CD14-positive monocyte (primary cell): ENCODE results near the gene IP6K1. TPM values are rescaled to one million over a fixed set of nuclear protein-coding genes. Genes with fewer than 3 reads are reported as not detected.

ENCODE experiments used
- DNase-seq, 3 donors: peaks; one replicate each; pipeline ENCODE4 v3.0.0-alpha.2; 2011 to 2022
- H2AFZ ChIP-seq: 2 replicates; pipeline ENCODE4 v1.6.0; 2012; ENCODE audit warnings: mild to moderate bottlenecking, low read depth, low read length, inconsistent platforms; ENCODE audit not compliant: insufficient read depth, poor library complexity, severe bottlenecking
- H3K27ac ChIP-seq, 2 donors: 1 replicate in 1 of 2; 2 replicates in 1 of 2; pipeline ENCODE4 v1.5.1; 2012 to 2013; ENCODE audit warnings: low read length in 2 of 2, control low read depth in 1 of 2, inconsistent platforms in 1 of 2, low read depth in 1 of 2, mild to moderate bottlenecking in 1 of 2
- H3K27me3 ChIP-seq, 2 donors: one replicate each; pipeline versions ENCODE4 v1.6.0 to v1.6.1; 2011 to 2013; ENCODE audit warnings: low read length in 2 of 2; ENCODE audit not compliant: control insufficient read depth in 2 of 2, insufficient read depth in 2 of 2
- H3K36me3 ChIP-seq, 2 donors: replicated peaks in 1 of 2; 1 replicate in 1 of 2; 2 replicates in 1 of 2; pipeline versions ENCODE4 v1.5.1 to v1.6.1; 2012 to 2013; ENCODE audit warnings: low read length in 2 of 2, control low read depth in 1 of 2, inconsistent platforms in 1 of 2, mild to moderate bottlenecking in 1 of 2; ENCODE audit not compliant: insufficient read depth in 2 of 2, control insufficient read depth in 1 of 2
- H3K4me1 ChIP-seq, 2 donors: 1 replicate in 1 of 2; 2 replicates in 1 of 2; pipeline versions ENCODE4 v1.5.1 to v1.6.1; 2012 to 2013; ENCODE audit warnings: low read length in 2 of 2, control low read depth in 1 of 2, inconsistent platforms in 1 of 2, mild to moderate bottlenecking in 1 of 2, moderate library complexity in 1 of 2; ENCODE audit not compliant: insufficient read depth in 2 of 2, control insufficient read depth in 1 of 2
- H3K4me2 ChIP-seq: replicated peaks from 2 replicates; pipeline ENCODE3; 2012; ENCODE audit warnings: low read length, moderate library complexity, mild to moderate bottlenecking; ENCODE audit not compliant: poor library complexity, severe bottlenecking; ENCODE audit errors: extremely low read depth
- H3K4me3 ChIP-seq, 3 experiments: fragments of 200-600 bp in 1 of 3; sonication (generic) in 1 of 3; replicated peaks in 1 of 3; 1 replicate in 2 of 3; 2 replicates in 1 of 3; pipeline ENCODE4 v1.5.1; 2011 to 2013; ENCODE audit warnings: low read length in 3 of 3, mild to moderate bottlenecking in 3 of 3, control low read depth in 2 of 3, low read depth in 2 of 3, inconsistent platforms in 1 of 3, moderate library complexity in 1 of 3
- H3K79me2 ChIP-seq: 2 replicates; pipeline ENCODE4 v1.6.0; 2012; ENCODE audit warnings: mild to moderate bottlenecking, control low read depth, inconsistent platforms, low read length, moderate library complexity; ENCODE audit not compliant: insufficient read depth
- H3K9ac ChIP-seq: 2 replicates; pipeline ENCODE4 v1.6.0; 2017; ENCODE audit warnings: low read length, mild to moderate bottlenecking; ENCODE audit not compliant: insufficient read depth, poor library complexity, severe bottlenecking
- H3K9me3 ChIP-seq, 2 donors: replicated peaks in 1 of 2; 1 replicate in 1 of 2; 2 replicates in 1 of 2; pipeline versions ENCODE4 v1.5.1 to v1.6.1; 2012 to 2013; ENCODE audit warnings: low read length in 2 of 2, control low read depth in 1 of 2; ENCODE audit not compliant: control insufficient read depth in 1 of 2, insufficient read depth in 1 of 2
- H4K20me1 ChIP-seq: 2 replicates; pipeline ENCODE4 v1.6.0; 2012; ENCODE audit warnings: mild to moderate bottlenecking, low read length, control low read depth, moderate library complexity; ENCODE audit not compliant: insufficient read depth
- H3K27ac Mint-ChIP-seq, 7 donors: one replicate each; pipeline ENCODE4 v1.8.0; 2020; ENCODE audit warnings: mild to moderate bottlenecking in 7 of 7, mixed read lengths in 7 of 7, moderate library complexity in 6 of 7, inconsistent platforms in 2 of 7
- H3K27me3 Mint-ChIP-seq, 3 donors: one replicate each; pipeline ENCODE4 v1.8.0; 2021 to 2022; ENCODE audit warnings: low read depth in 3 of 3, mild to moderate bottlenecking in 3 of 3, mixed read lengths in 3 of 3, moderate library complexity in 3 of 3, inconsistent platforms in 1 of 3
- H3K36me3 Mint-ChIP-seq, 2 donors: one replicate each; pipeline ENCODE4 v1.8.0; 2020; ENCODE audit warnings: mixed read lengths in 2 of 2, inconsistent platforms in 1 of 2, mild to moderate bottlenecking in 1 of 2
- H3K4me1 Mint-ChIP-seq: one replicate; pipeline ENCODE4 v1.8.0; 2020; ENCODE audit warnings: mild to moderate bottlenecking, mixed read lengths
- H3K4me3 Mint-ChIP-seq, 2 donors: one replicate each; pipeline ENCODE4 v1.8.0; 2020; ENCODE audit warnings: mild to moderate bottlenecking in 2 of 2, mixed read lengths in 2 of 2, moderate library complexity in 1 of 2
- H3K9me3 Mint-ChIP-seq, 7 donors: one replicate each; pipeline ENCODE4 v1.8.0; 2020 to 2022; ENCODE audit warnings: mixed read lengths in 7 of 7, mild to moderate bottlenecking in 6 of 7, moderate library complexity in 6 of 7, inconsistent platforms in 2 of 7
- WGBS: methylation state at CpG from one replicate; pipeline ENCODE4 v1.1.5; 2013; ENCODE audit warnings: missing lambda C conversion rate; ENCODE audit not compliant: insufficient coverage; 5-methylcytosine and 5-hydroxymethylcytosine counted together
- intact Hi-C, 2 donors: fragments of 100-400 bp; cut with micrococcal nuclease; formaldehyde crosslinking; loops; one replicate each; pipeline versions ENCODE4 v1.15.0 to v1.15.1; 2023
- polyA plus RNA-seq, 3 donors: library from polyadenylated mRNA; depleted of rRNA in 1 of 3; unstranded in 2 of 3; stranded (reverse) in 1 of 3; fragments of 300-500 nt in 2 of 3; fragments of >200 nt in 1 of 3; fragmentation: Illumina TruSeq in 2 of 3; gene quantifications; 1 replicate in 2 of 3; 2 replicates in 1 of 3; pipeline ENCODE4 v1.2.3, GENCODE V29; 2012 to 2021
- TF ChIP-seq, protein P1 (sequence below): fragments of 200-600 bp; IDR thresholded peaks from one replicate; pipeline ENCODE4 v1.8.0; 2022; ENCODE audit warnings: antibody characterized with exemption, mild to moderate bottlenecking

Gene IP6K1
- polyA plus RNA-seq, 3 donors = 15.8 to 27.1 (median 16.1) TPM

DNA sequence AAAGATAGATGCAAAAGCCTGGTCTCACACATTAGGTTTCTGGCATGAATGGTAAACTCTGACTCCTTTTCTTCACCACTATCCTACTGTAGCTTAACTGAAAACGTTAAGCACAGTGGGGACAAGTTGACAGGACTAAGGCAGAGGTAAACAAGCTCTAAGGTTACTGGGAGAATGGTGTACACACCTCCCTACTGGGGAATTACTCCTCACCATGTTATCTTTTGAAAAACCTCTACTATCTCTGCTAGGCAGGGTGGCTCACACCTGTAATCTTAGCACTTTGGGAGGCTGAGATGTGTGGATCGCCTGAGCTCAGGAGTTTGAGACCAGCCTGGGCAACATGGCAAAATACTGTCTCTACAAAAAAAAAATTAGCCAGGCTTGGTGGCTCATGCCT is 29.1 kb downstream of the IP6K1 start:
- H3K27ac Mint-ChIP-seq = peak overlapping the region in 1 of 7 donors; percentile 47
- Histone ChIP-seq H3K27ac (no peak overlapping the region), H3K79me2 (peaks cover 89% of the 10 kb centered on the region), H3K9me3 (no peaks in the 10 kb centered on the region), H3K4me2 (no peak overlapping the region), H3K4me3 (no peak overlapping the region), H3K4me1 (peaks cover 0 to 5% of the 10 kb centered on the region in 2 donors), H3K36me3 (peaks cover 0 to 16% of the 10 kb centered on the region in 2 donors), H4K20me1 (peaks cover 99% of the 10 kb centered on the region), H3K9ac (no peak overlapping the region), H3K27me3 (no peaks in the 10 kb centered on the region), H2AFZ (no peak overlapping the region)
- H3K4me3 Mint-ChIP-seq = no peak overlapping the region
- TF ChIP-seq, protein P1, sequence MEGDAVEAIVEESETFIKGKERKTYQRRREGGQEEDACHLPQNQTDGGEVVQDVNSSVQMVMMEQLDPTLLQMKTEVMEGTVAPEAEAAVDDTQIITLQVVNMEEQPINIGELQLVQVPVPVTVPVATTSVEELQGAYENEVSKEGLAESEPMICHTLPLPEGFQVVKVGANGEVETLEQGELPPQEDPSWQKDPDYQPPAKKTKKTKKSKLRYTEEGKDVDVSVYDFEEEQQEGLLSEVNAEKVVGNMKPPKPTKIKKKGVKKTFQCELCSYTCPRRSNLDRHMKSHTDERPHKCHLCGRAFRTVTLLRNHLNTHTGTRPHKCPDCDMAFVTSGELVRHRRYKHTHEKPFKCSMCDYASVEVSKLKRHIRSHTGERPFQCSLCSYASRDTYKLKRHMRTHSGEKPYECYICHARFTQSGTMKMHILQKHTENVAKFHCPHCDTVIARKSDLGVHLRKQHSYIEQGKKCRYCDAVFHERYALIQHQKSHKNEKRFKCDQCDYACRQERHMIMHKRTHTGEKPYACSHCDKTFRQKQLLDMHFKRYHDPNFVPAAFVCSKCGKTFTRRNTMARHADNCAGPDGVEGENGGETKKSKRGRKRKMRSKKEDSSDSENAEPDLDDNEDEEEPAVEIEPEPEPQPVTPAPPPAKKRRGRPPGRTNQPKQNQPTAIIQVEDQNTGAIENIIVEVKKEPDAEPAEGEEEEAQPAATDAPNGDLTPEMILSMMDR = no peak
- peaks cover 13% of the 10 kb centered on the region for H3K4me1 Mint-ChIP-seq
- intact Hi-C loops = no loop called here
- H3K36me3 Mint-ChIP-seq = peaks cover 16 to 38% of the 10 kb centered on the region in 2 donors
- peaks cover 0 to 2% (median 0%) of the 10 kb centered on the region in 7 donors for H3K9me3 Mint-ChIP-seq
- DNase-seq = no peak
- no peaks in the 10 kb centered on the region for H3K27me3 Mint-ChIP-seq
- 100% methylated on average over 1 of the region's 2 CpGs for WGBS

DNA sequence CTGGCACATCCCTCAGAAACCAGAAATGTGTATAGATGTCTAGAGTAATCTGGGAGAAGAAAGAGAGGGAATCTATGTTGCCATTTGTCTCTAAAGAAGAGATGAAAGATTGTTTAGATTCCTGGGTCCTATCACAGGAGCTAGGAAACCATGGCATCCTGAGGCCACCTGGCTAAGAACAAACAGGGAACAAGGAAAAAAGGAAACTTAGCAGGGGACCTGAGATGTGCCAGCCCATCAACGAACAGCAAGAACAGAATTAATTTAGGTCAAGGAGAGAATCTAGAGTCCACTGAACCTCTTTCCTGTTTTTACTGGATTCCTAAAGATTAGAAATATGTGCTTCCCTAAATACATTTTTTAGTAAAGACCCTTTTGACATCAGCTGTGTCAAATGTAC is 30.3 kb downstream of the IP6K1 start:
- H3K4me1 Mint-ChIP-seq = peaks cover 8% of the 10 kb centered on the region
- H3K36me3 ChIP-seq = peaks cover 0 to 20% of the 10 kb centered on the region in 2 donors
- H3K4me3 ChIP-seq = no peak overlapping the region
- TF ChIP-seq, protein P1 = no peak
- H3K4me1 ChIP-seq = no peaks in the 10 kb centered on the region
- peaks cover 81% of the 10 kb centered on the region for H3K79me2 ChIP-seq
- no CpG with 5 or more reads among the region's 1 CpG for WGBS
- intact Hi-C loops = no loop called here
- DNase-seq = no peak
- peaks cover 100% of the 10 kb centered on the region for H4K20me1 ChIP-seq
- no peak overlapping the region for H3K4me3 Mint-ChIP-seq
- no peak overlapping the region for H3K4me2 ChIP-seq
- peaks cover 16 to 32% of the 10 kb centered on the region in 2 donors for H3K36me3 Mint-ChIP-seq
- H3K9me3 ChIP-seq = no peaks in the 10 kb centered on the region
- no peaks in the 10 kb centered on the region for H3K27me3 ChIP-seq
- peaks cover 0 to 2% (median 0%) of the 10 kb centered on the region in 7 donors for H3K9me3 Mint-ChIP-seq
- no peaks in the 10 kb centered on the region for H3K27me3 Mint-ChIP-seq
- H3K27ac Mint-ChIP-seq = peak overlapping the region in 1 of 7 donors; percentile 77
- H3K27ac ChIP-seq = no peak overlapping the region
- H2AFZ ChIP-seq = no peak overlapping the region
- H3K9ac ChIP-seq = no peak overlapping the region
